K562 (cell line): ENCODE results near the gene EPB41L4B. TPM values are rescaled to one million over a fixed set of nuclear protein-coding genes. Genes with fewer than 3 reads are reported as not detected.

Experiments
- HLTF ChIP-seq: fragments of 450-650 bp; IDR thresholded peaks from 2 replicates; pipeline ENCODE4 v1.6.1; 2016
- JUND ChIP-seq, 2 experiments: IDR thresholded peaks; 2 replicates in 1 of 2; 3 replicates in 1 of 2; pipeline ENCODE4 v1.6.1; 2011; ENCODE audit warnings: borderline replicate concordance in 2 of 2, low read depth in 2 of 2, low read length in 2 of 2, improper control_type of control experiment in 1 of 2, missing biosample characterization in 1 of 2, missing genetic modification characterization in 1 of 2, missing genetic modification reagents in 1 of 2
- MTF1 ChIP-seq: fragments of 250-450 bp; sonication (Bioruptor Pico); IDR thresholded peaks from 2 replicates; pipeline ENCODE4 v1.9.0; 2021; ENCODE audit warnings: moderate library complexity, mild to moderate bottlenecking, inconsistent platforms, borderline replicate concordance
- NFXL1 ChIP-seq: fragments of 450-650 bp; formaldehyde crosslinking; IDR thresholded peaks from 2 replicates; pipeline ENCODE4 v1.4.0; 2021; ENCODE audit warnings: mild to moderate bottlenecking
- POLR3G ChIP-seq: IDR thresholded peaks from 2 replicates; pipeline ENCODE4 v1.6.1; 2011; ENCODE audit not compliant: insufficient read length, insufficient replicate concordance; ENCODE audit errors: extremely low read depth
- SMARCA4 ChIP-seq: fragments of 450-650 bp; IDR thresholded peaks from 2 replicates; pipeline ENCODE4 v1.6.1; 2016
- TAL1 ChIP-seq: fragments of 450-650 bp; IDR thresholded peaks from 2 replicates; pipeline ENCODE4 v1.6.1; 2016; ENCODE audit warnings: mild to moderate bottlenecking
- ZNF121 ChIP-seq: sonication (generic); formaldehyde crosslinking; conservative IDR thresholded peaks from 2 replicates; pipeline ENCODE4 v1.8.0; 2022; ENCODE audit warnings: missing genetic modification reagents
- ZNF165 ChIP-seq: fragments of 250-450 bp; sonication (Bioruptor Pico); IDR thresholded peaks from 2 replicates; pipeline ENCODE4 v1.4.0; 2020; ENCODE audit warnings: borderline replicate concordance
- ZNF23 ChIP-seq: fragments of 250-450 bp; sonication (Bioruptor Pico); IDR thresholded peaks from 2 replicates; pipeline ENCODE4 v1.4.0; 2020; ENCODE audit warnings: mild to moderate bottlenecking
- ZNF316 ChIP-seq: fragments of 450-650 bp; IDR thresholded peaks from 2 replicates; pipeline ENCODE4 v1.6.1; 2016
- ZNF717 ChIP-seq: fragments of 250-450 bp; sonication (Bioruptor Pico); IDR thresholded peaks from 2 replicates; pipeline ENCODE4 v1.5.0; 2021
- ZSCAN32 ChIP-seq: fragments of 450-650 bp; formaldehyde crosslinking; IDR thresholded peaks from 2 replicates; pipeline ENCODE4 v1.4.0; 2020; ENCODE audit warnings: mild to moderate bottlenecking, moderate library complexity
- polyA plus RNA-seq, 8 experiments: library from polyadenylated mRNA; depleted of rRNA in 4 of 8; stranded (reverse) in 5 of 8; unstranded in 3 of 8; fragments of >200 nt; fragmentation: Nextera tagmentation in 2 of 8; fragmentation: Illumina TruSeq in 1 of 8; extraction: Ambion mirVana in 2 of 8; extraction: Trizol in 1 of 8; gene quantifications; 2 replicates each; pipeline versions ENCODE4 v1.2.1 to v1.2.3, GENCODE V29; 2011 to 2014; ENCODE audit warnings: inconsistent platforms in 1 of 8, missing spikeins in 1 of 8
- total RNA-seq, 7 experiments: library from RNA; depleted of rRNA in 6 of 7; stranded (reverse); fragments of >200 nt in 6 of 7; fragmentation: Illumina TruSeq in 2 of 7; extraction: Trizol in 2 of 7; gene quantifications; 2 replicates each; pipeline versions ENCODE4 v1.2.1 to v1.2.3, GENCODE V29; 2011 to 2021; ENCODE audit warnings: low replicate concordance in 1 of 7
- TF ChIP-seq, protein P1 (sequence below): fragments of 250-450 bp; sonication (Bioruptor Pico); IDR thresholded peaks from 2 replicates; pipeline ENCODE4 v1.5.0; 2021
- TF ChIP-seq, protein P2 (sequence below): sonication (generic); formaldehyde crosslinking; IDR thresholded peaks from 2 replicates; pipeline ENCODE4 v1.8.0; 2023; ENCODE audit warnings: mild to moderate bottlenecking, missing genetic modification reagents
- TF ChIP-seq, protein P3 (sequence below): fragments of 250-450 bp; sonication (Bioruptor Pico); IDR thresholded peaks from 2 replicates; pipeline ENCODE4 v1.5.0; 2021; ENCODE audit warnings: mild to moderate bottlenecking, moderate library complexity
- TF ChIP-seq, protein P4 (sequence below): sonication (generic); formaldehyde crosslinking; IDR thresholded peaks from 2 replicates; pipeline ENCODE4 v1.4.0; 2020; ENCODE audit warnings: mild to moderate bottlenecking, missing genetic modification reagents
- TF ChIP-seq, protein P5 (sequence below): fragments of 250-450 bp; sonication (Bioruptor Pico); IDR thresholded peaks from 2 replicates; pipeline ENCODE4 v1.8.0; 2021; ENCODE audit warnings: mild to moderate bottlenecking, moderate library complexity
- TF ChIP-seq, protein P6 (sequence below): sonication (generic); formaldehyde crosslinking; IDR thresholded peaks from 2 replicates; pipeline ENCODE4 v1.8.0; 2022; ENCODE audit warnings: mild to moderate bottlenecking, missing genetic modification reagents

EPB41L4B gene
- total and polyA plus RNA-seq, 9 of the 15 experiments (the other 6 are each of a cell fraction or from before 2014, with no cell fraction given), result 0.09 to 0.38 (median 0.21) TPM

DNA sequence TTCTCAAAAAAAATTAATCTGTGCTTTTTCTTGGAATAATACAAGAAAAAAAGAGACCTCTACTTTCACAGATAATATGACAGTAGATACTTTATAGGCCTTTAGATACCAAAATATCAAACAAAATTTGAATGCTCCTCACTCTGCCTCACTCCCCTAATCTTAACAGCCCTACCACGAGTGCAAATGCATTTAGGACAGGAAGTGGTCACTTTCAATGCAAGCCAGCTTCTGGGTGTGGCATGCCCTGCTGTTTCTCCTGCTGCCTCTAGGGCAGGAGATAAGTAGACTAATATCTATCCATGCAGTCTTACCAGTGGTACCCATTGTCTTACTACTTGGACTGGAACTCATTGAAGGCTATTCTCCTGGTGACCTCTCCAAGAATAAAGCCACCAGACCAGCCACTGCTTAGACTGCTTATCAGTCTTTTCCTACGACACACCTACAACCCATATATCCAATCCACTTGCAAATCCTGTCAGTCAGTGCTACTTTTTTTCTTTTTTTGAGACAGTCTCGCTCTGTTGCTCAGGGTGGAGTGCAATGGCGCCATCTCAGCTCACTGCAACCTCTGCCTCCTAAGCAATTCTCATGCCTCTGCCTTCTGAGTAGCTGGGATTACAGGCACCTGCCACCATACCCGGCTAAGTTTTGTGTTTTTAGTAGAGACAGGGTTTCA lies 176.8 kb downstream of the EPB41L4B start (continued):
- TF ChIP-seq ZNF165 (CRISPR knock-in tag), result no peak
- TF ChIP-seq, protein P1, sequence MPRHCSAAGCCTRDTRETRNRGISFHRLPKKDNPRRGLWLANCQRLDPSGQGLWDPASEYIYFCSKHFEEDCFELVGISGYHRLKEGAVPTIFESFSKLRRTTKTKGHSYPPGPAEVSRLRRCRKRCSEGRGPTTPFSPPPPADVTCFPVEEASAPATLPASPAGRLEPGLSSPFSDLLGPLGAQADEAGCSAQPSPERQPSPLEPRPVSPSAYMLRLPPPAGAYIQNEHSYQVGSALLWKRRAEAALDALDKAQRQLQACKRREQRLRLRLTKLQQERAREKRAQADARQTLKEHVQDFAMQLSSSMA, result no peak
- TF ChIP-seq, protein P2, sequence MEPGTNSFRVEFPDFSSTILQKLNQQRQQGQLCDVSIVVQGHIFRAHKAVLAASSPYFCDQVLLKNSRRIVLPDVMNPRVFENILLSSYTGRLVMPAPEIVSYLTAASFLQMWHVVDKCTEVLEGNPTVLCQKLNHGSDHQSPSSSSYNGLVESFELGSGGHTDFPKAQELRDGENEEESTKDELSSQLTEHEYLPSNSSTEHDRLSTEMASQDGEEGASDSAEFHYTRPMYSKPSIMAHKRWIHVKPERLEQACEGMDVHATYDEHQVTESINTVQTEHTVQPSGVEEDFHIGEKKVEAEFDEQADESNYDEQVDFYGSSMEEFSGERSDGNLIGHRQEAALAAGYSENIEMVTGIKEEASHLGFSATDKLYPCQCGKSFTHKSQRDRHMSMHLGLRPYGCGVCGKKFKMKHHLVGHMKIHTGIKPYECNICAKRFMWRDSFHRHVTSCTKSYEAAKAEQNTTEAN (CRISPR knock-in tag), result no peak
- no peak for TF ChIP-seq MTF1 (CRISPR knock-in tag)
- TF ChIP-seq ZSCAN32 (CRISPR knock-in tag), result no peak
- TF ChIP-seq, protein P3, sequence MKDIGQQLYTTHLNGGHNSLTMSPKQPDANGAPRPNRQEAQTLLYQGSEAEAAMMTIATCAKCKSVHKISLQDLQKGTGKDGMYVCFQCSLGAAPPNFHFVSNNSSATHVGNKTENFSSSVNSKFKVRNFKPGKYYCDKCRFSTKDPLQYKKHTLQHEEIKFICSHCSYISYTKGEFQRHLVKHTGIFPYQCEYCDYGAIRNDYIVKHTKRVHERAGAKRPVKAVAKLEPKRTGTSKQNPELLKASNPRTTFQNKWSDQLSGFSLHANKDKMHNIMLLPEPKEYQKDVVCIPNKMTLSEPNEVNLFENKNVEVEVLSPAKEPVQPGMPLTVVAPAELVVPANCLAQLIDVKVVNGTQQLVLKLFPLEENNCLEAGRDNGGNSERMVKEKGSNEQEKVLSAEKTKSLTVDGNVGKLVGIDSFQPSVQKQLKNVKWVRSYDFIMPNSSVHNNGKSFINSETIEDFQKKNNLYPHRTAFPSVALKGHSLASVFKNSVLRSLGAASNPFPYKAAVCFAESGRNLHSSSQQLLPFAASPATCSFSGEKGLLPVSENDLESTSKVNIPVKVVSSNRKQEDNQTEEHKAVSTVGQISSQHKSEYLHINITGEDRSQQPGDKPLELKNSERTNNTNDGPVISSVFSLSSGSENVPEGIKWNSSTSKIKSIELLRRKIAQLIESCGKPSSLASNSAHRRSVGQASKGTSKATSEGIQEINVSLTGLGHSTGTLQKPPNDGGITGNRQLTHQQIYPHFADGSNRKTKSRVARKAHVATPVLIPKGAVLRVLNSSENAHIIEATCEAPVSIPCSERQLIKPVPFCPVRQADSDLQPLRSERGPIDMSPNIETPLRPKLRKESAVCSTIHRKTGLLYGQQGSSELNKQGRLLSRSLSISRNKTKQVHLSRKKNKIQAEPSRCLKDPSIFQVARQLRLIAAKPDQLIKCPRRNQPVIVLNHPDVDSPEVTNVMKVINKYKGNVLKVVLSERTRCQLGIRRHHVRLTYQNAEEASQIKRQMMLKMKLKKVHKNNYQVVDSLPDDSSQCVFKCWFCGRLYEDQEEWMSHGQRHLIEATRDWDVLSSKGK (CRISPR knock-in tag), result no peak
- no peak for TF ChIP-seq ZNF121 (CRISPR knock-in tag)
- TF ChIP-seq ZNF316, result no peak
- peak; percentile 64 for TF ChIP-seq SMARCA4
- TF ChIP-seq, protein P4, sequence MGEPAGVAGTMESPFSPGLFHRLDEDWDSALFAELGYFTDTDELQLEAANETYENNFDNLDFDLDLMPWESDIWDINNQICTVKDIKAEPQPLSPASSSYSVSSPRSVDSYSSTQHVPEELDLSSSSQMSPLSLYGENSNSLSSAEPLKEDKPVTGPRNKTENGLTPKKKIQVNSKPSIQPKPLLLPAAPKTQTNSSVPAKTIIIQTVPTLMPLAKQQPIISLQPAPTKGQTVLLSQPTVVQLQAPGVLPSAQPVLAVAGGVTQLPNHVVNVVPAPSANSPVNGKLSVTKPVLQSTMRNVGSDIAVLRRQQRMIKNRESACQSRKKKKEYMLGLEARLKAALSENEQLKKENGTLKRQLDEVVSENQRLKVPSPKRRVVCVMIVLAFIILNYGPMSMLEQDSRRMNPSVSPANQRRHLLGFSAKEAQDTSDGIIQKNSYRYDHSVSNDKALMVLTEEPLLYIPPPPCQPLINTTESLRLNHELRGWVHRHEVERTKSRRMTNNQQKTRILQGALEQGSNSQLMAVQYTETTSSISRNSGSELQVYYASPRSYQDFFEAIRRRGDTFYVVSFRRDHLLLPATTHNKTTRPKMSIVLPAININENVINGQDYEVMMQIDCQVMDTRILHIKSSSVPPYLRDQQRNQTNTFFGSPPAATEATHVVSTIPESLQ (CRISPR knock-in tag), result no peak
- no peak for TF ChIP-seq POLR3G
- TF ChIP-seq, protein P5, sequence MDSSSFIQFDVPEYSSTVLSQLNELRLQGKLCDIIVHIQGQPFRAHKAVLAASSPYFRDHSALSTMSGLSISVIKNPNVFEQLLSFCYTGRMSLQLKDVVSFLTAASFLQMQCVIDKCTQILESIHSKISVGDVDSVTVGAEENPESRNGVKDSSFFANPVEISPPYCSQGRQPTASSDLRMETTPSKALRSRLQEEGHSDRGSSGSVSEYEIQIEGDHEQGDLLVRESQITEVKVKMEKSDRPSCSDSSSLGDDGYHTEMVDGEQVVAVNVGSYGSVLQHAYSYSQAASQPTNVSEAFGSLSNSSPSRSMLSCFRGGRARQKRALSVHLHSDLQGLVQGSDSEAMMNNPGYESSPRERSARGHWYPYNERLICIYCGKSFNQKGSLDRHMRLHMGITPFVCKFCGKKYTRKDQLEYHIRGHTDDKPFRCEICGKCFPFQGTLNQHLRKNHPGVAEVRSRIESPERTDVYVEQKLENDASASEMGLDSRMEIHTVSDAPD (CRISPR knock-in tag), result no peak
- peak; percentile 42; the same call in 1 of the 2 replicates for TF ChIP-seq TAL1
- TF ChIP-seq, protein P6, sequence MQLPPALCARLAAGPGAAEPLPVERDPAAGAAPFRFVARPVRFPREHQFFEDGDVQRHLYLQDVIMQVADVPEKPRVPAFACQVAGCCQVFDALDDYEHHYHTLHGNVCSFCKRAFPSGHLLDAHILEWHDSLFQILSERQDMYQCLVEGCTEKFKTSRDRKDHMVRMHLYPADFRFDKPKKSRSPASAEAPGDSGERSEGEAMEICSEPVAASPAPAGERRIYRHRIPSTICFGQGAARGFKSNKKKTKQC, result no peak
- TF ChIP-seq ZNF23, result no peak
- TF ChIP-seq JUND (IDR thresholded peaks at IDR 0.05; ENCODE audit: borderline replicate concordance, low read depth, low read length), result peak; percentile 58; the same call in 1 of the 2 replicates
- TF ChIP-seq JUND (tag; IDR thresholded peaks at IDR 0.05; ENCODE audit: borderline replicate concordance, low read depth, low read length), result no peak; the same call in 2 of the 3 replicates
- no peak for TF ChIP-seq NFXL1 (CRISPR knock-in tag)
- TF ChIP-seq HLTF, result 0 out of 2 replicates have a peak, but pooled peaks have one; percentile 48
- TF ChIP-seq ZNF717 (CRISPR knock-in tag), result no peak
